NCI-H2029 treated with DMSO at 0.1 percent for 48 hours (cell line): ENCODE measurements around the gene COL27A1.

Experiments
- DNase-seq: peaks from one replicate; lab custom pipeline; 2025; lab: John Stamatoyannopoulos, UW

COL27A1 gene

DNA sequence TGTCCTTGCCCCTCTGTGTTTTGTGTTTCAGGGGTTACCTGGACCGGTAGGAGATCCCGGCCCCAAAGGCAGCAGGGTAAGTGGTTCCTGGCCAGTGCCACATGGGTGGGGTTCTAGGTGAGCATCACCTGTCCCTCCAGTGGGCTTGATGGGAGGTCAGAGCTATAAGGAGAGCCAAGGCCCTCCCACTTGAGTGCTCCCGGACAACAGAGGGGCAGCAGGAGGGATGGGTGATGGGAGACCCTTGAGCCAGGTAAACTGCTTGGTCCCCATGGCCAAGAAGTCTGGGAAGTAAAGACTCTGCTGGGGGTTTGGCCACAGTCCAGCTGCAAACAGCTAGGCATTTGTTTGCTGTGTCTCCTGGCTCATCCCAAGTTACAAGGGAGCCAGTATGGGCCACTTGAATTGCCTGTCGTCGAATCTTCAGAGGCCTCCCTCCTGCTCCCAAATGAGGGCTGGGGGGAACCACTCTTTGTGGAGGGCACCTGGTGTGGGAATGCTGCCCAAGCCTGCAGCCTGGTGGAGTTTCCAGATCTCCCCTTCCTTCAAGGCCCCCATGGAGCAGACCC is 51.0 kb downstream of the COL27A1 start:
- no peak for DNase-seq

DNA sequence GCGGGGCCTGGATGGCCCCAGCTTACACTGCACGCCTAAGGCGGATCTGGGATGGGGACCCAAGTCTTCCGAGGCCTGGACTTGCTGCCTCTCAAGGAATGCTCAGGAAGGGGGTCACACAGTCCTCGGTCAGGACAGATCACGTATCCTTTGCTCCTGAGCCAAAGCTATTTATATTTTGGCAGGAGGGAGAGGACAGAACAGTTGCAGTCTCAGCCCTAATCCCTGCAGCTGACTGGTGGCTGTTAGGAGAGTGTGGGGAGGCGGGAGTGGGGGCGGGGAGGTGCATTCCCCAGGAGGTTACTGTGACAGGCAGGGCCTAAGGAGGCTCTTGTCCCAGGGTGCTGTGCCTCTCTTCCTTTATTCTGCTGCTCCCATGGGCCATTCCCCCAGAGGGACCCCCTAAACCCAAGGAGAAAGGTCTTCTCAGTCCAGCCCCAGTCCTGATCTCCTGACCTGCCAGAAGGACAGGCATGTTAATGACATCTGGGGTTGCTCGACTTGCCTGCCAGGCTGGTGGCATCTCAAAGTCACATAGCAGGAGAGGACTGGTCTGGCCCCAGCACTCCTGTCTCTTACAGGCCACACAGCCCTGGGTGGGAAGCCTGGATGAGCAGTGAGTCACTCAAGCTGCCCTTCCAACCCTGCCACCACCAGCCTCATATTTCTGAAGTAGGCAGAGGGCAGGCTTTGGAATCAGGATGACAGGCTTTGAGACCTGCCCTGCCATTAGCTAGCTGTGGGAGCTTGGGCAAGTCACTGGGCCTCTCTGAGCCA is 51.9 kb downstream of the COL27A1 start:
- DNase-seq, result no peak

DNA sequence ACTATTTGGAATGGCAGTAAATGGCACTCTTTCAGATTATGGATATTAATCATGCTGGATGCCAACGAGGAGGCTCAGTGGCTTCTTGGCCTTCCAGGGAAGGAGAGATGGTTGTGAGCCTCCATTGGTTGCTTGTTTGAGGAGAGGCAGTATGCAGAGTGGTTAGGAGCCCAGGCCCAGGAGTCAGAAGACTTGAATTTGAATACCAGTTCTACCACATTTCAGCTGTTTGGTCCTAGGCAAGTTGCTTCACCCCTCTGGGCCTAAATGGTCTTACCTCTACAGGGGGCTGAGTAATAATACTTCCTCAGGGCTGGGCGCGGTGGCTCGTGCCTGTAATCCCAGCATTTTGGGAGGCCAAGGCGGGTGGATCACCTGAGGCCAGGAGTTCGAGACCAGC is 52.5 kb downstream of the COL27A1 start:
- DNase-seq, result no peak

DNA sequence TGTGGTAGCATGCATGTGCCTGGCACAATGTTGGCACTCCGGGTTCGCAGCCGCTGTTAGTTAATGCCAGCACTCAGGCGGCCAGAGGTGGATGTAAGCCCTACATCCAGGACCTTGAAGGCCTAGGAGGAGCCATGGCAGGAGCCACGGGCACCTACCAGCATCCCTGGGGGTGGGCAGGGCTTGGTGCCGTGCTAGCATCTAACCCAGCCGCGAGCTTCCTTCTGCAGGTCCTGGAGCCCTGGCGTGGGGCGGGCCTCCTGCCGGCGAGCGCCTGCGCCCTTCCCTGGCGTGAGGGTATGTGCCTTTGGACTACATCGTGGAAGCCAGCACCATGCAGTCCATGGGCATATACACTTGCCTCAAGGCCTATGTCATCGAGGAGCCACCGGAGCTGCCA is 53.8 kb downstream of the COL27A1 start:
- no peak for DNase-seq

DNA sequence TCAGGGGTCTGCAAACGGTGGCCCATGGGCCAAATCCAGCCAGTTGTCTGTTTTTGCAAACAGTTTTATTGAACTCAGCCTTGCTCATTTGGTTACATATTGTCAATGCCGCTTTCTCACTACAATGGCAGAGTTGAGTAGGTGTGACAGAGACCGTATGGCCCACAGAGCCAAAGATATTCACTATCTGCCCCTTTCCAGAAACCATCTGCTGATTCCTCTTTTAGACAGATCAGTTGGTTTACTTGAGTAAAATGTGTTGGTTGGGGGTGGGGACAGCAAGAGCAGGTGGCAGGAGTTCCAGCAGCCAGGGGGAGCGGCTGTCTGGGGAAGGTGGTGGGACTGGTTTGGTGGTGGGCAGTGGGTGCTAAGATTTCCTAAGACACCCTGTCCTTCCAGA is 54.8 kb downstream of the COL27A1 start:
- no peak for DNase-seq

DNA sequence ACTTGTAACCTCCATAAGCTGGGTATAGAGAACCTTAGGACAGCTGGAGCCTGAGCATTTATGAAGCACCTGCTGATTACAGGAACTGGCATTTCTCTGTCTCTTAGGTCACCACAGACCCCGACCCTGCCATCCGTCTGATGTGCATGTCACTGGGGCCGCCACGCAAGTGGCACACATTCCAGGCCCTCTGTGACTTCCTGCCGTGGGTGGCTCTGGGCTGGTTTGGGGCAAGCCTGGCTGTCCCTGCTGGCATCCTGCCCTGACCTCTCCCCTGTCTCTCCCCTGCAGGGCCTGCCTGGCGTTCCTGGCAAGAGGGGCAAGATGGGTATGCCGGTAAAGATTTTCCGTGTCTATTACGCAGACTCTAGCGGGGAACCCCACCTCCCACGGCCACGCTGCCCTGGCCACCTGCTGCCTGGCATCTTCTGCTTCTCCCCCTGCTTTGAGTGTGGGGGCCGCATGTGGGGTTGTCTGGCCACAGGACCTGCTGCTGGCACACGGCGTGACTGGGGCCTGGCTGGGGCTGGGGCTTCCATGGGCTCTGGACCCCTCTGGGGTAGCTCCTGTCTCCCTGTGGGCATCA is 55.4 kb downstream of the COL27A1 start:
- DNase-seq, result no peak

DNA sequence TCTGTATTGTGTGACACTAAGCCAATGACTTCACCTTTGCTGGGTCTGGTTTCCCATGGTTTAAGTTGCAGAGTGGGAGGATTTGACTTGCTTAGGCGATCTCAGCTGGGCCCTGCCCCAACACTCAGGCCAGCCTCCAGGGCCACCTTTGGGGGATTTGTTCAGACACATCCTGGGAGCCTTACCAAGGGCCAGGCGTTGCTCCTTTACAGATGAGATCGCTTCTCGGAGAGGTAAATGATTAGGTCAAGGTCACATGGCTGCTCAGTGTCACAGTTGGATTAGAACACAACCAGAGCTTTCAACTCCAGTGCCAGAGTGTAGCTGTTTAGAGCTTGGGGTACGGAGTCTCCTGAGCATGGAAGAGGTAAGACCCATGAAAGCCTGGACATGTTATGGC is 57.5 kb downstream of the COL27A1 start:
- DNase-seq, result no peak

DNA sequence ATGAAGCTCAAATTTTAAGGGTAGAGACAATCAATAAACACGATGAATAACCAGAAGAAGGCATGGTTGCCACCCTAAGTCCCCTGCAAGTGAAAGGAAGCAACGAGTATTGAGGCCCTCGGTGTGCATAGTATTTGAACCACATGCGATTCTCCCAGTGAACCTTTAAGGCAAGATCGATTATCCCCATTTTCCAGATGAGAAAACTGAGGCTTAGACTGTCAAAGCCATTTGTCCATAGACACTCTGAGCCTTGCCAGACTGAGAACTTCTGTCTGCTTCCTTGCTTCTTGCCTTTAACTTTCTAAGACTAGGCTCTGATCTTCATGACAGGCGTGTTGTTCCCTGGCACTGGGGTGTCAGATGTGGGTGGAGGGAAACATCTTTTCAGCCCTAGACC is 58.2 kb downstream of the COL27A1 start:
- DNase-seq, result no peak

DNA sequence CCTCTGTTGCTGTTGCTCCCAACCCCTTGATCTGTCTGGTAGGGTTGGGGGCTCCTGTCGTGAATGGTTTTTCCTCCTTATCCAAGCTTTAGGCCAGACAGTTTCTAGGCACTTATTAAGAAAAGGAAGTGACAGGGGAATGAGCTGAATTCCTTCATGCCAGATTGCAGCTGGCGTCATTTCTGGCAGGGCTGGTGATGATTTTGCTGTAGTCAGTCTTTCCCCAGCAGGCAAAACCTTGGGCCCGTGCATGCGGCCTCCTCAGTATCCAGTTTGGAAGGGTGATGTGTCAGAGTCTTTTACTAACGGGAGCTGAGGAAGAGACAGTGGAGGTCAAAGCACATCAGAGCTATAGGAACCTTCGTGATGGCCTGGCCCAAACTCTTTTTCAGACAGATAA is 58.8 kb downstream of the COL27A1 start:
- no peak for DNase-seq

DNA sequence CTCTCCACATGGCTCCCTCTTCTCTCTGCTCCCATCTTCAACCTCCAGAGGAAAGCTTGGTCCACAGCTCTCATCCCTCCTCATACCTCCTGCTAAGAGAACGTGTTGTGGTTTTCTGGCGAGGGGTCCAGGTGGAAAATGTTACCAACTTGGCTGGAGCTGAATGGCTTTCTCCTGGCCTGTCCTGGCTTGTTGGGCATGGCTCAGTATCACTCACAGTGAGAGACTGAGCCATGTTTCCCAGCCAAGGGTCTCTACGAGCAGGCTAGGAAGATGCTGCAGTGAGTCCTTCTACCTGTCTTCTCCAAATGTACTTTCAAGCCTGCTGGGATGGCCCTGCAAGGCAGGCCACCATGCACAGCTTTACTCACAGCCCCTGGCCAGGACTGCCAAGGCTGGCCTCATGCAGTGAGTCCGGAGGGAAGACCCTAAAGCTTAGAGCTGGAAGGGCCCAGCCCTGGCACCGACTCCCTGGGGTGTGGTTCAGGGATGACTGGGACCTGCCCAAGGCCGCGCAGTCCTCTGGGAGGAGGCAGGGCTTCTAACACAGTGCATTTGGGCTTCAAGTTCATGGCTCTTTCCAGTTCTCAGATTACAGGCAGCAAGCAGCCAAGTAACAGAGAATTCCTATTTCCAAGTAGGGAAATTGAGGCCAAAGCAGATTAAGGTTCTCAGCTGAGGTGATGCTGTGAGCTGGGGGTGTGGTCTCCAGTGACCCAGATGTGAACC is 59.5 kb downstream of the COL27A1 start:
- DNase-seq, result no peak

DNA sequence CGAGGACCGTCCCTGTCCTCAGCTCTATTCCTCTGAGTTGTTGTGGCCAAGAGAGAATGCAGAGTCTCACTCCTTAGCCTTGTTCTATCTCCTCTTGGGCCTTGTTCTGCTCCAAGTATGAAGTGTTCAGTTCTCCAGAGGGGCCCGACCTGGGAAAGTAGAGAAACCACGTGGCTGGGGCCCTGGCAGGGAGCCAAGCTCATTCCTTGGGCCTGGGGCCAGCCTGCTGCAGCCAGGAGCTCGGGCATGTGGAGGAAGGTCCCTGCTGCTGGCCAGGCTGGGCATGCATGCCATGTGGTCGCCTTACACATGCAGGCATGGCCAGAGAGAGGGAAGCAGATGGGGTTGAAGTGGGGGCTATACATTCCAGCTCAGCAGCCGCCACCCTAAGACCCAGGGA is 60.7 kb downstream of the COL27A1 start:
- no peak for DNase-seq

DNA sequence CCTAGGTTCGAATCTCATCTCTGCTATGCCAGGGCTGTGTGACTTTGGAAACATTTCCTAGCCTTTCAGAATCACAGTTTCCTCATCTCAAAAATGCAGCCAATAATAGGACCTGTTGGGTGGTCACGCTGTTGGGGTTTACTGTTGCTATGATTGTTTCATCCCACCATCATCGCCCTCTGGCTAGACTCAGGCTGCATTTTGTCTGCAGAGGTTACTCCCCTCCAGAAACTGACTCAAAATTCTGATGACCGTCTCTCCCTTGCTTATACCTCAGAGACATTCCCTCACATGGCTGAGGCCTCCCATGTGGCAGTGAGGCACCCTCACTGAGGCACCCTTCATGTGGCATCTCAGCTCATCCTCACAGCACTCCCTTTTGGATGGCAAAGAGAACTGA is 61.6 kb downstream of the COL27A1 start:
- no peak for DNase-seq

DNA sequence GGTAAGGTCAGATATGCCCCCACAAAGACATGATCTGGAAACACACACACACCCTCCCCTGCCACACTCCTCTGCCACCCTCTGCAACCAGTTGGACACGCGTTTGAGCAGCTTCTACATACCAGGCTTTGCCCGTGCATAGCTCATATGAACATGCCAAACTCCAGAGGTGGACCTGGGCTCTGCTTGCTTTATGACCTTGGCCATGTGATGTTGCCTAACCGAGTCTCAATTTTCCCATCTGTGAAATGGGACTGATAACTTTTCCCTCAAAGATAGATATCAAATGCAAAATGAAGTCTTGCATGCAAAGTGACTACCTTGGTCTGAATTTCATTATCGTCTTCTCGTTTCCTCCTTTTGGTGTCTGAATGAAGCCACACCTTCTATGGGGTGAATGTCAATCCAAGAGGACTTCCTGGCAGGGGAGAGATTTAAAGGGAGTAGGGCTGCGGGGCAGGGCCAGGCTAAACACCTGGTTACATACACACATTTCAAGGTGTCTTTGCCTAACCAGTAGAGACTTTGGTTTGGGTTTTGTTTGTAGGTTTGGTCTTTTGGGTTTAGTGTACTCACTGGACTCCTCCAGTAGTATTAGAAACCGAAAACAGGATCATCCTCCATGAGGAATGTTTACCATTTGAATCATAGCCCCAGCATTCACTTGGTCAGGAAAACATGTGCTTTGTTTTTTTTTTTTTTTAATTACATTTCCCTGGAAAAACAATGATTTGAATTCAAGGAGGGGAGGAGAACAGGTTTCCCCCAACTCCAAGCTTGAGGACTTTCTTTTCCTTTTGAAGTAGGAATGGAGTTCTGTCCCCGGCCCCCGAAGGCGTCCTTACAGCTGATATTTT is 63.2 kb downstream of the COL27A1 start:
- no peak for DNase-seq

DNA sequence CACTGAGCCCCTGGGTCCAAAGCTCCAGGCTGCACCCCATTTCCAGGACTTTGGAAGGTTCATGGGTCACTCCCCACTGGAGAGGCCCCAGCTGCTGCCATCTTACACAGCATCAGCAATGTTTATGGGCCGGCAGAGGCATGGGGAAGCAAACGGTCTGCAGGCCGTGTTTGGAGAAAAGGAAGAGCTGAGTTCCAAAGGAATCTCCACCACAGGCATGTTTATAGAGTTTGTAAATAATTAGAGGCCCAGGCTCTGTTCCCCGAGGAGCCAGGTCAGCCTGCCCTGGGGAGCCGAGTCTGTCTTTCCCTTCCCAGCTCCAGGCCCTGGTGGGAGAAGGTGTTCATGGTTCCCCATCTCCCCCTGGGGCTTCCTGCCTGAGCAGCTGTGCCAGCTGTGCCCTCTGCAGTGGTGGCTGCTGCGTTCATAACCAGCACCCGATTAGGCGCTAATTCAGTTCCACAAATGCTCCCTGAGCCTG is 64.8 kb downstream of the COL27A1 start:
- DNase-seq, result no peak

DNA sequence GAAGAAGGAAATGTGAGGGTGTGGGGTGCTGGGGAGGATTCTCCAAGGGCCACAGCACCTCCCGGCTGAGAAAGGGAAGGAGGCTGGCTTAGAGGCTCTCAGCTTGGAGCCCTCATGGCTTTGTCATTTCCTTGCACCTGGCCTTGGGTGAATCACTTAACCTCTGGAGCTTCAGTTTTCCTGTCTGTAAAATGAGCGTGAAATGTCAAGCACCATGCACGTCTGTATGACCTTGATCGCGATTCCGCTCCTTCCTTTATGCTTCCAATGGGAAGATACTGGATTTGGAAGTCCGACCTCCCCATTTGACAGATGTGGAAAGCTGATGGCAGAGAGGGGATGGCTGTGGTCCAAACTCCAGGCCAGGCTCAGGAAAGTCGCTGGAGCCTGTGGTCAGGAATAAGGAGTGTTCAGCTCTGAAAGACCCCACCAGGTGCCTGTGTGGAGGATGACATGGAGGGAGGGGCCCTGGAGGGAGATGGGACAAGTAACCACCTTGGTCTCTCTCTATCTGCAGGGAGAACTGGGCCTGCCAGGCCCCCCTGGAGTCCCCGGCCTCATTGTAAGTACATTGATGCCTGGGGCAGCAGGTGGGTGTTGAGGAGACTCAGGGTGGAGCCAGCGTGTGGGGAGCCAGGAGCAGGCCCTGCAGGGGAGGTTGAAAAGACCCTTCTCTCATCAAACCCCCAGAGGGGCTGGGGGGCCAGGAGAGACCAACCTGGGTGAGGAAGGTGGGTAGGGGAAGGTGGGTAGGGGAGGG is 66.5 kb downstream of the COL27A1 start:
- DNase-seq, result no peak

DNA sequence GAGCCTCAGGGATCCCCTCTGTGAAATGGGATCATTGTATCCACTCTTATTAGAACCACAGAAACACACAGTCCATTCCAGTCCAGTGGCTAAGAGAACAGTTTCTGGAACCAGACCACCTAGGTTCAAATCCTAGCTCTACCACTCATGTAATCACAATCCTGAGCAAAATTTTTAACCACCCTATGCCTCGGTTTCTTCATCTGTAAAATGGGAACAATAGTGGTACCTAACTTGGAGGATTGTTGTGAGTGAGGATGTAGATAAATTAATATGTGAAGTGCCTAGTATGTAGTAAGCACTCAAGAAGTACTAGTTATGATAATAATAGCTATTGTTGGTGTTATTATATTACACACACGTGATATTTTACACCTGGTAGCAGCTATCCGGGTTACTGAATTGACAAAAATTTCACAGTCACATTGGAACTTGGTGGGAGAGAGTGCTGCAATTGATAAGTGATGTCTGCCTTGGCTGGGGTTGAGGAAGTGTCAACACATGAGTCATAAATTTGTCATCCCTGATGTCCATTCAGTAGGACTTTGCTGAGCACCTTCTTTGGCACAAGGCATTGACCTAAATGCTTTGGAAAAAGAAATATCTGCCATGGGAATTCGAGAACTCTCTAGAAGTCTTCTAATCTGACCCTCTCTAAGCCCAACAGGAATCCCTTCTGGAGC is 68.4 kb downstream of the COL27A1 start:
- DNase-seq, result no peak

DNA sequence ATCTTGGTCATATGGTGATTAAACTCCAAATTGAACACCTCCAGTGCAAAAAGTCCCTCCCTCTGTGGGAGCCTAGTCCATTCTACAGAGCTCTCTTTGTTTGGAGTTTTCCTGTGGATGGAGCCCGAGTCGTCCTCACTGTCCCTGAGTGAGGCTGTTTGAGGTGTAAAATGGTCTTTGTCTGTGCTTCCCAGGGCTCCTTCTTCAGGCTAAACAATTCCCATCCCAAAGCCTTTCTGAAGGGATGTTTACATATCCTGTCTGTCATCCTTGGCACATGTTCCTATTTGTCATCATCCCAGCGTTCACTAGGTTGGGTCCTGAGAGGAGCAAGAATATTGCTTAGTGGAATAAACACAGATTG is 68.9 kb downstream of the COL27A1 start:
- peak; percentile 27 for DNase-seq

DNA sequence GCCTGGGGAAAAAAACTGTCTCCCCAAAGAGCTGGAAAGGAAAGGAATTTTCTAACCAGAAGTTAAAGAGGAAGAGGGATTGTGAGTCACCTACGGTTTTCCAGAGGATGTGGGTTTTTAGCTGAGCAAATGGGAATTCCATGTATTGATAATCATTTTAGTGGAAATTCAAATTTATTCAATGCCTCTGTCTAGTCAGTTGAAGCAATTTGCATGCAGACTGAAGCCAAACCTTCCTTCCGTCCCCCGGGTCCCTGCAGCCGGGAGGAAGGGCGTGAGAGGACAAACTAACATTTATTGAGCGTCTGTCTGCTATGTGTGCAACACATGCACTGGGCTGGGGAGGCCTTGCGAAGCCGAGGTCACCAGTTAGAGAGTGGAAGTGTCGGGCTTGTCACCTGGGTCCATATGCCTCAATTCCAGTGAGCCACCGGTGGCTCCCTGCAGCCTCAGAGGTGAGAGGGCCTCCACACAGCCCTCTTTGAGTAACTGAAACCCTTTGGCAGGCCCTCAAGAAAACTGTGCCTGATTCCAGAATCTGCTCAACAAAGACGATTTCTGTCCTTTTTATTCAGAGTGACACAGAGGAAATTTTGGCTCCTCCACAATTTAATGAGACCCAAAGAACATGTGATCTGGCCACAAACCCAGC is 70.3 kb downstream of the COL27A1 start:
- no peak for DNase-seq

DNA sequence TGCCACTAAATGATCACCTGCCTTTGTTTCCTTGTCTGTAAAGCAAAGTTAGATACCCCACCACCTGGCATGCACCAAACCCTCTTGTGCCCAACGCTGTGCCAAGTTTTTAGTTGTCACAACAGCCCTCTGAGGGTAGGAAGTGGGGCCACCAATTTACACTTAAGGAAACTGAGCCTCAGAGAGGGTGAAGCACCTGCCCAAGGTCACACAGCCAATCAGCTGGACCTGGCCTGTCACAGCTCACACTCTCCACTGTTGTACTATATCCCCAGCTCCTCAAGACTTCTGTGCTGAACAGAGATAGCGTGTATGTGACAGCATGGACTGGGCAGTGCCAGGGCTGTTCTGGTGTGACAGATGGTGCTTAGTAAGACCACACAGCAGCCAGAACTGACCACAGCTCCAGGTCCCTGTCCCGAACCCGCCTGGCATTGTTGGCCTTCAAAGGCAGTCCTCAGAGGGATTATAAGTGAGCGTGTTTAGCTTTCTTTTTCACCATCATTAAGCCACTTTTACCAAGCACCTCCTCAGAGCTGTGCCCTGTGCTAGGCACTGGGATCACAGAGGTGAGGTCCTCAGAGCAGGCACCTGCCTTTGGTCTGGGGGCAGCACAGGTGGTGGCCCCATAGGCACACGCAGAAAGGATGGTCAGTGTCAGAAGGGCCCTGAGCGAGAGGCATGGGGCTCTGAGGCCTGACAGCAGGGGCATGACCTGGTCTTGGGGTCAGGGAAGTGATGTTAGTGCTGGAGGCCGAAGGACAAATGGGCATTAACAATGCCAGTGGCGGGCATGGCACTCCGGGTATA is 71.1 kb downstream of the COL27A1 start:
- no peak for DNase-seq
